Uterus (tissue), 4 donors: ENCODE results near the gene CDKN1C. TPM values are rescaled to one million over a fixed set of nuclear protein-coding genes. Genes with fewer than 3 reads are reported as not detected.

Experiments used
- DNase-seq, 2 donors: peaks; one replicate each; pipeline ENCODE4 v3.0.0-alpha.2; 2019 to 2020
- H3K27ac ChIP-seq, 2 donors: fragments of 200-600 bp; sonication (generic); 1 replicate in 1 of 2; 2 replicates in 1 of 2; pipeline ENCODE4 v1.5.1; 2016 to 2018
- H3K27me3 ChIP-seq, 2 donors: fragments of 200-600 bp; sonication (generic); one replicate each; pipeline ENCODE4 v1.5.1; 2018 to 2019; ENCODE audit warnings: control low read depth in 1 of 2
- H3K36me3 ChIP-seq, 2 donors: fragments of 200-600 bp; sonication (generic); one replicate each; pipeline ENCODE4 v1.5.1; 2019; ENCODE audit warnings: control low read depth in 1 of 2
- H3K4me1 ChIP-seq, 2 donors: fragments of 200-600 bp; sonication (generic); one replicate each; pipeline ENCODE4 v1.5.1; 2018 to 2019; ENCODE audit warnings: control low read depth in 1 of 2
- H3K4me3 ChIP-seq, 2 donors: fragments of 200-600 bp; sonication (generic); 1 replicate in 1 of 2; 2 replicates in 1 of 2; pipeline ENCODE4 v1.5.1; 2018 to 2019; ENCODE audit warnings: mild to moderate bottlenecking in 1 of 2
- H3K9me3 ChIP-seq, 2 donors: fragments of 200-600 bp; sonication (generic); one replicate each; pipeline ENCODE4 v1.5.1; 2019; ENCODE audit warnings: control low read depth in 1 of 2
- POLR2A ChIP-seq, 2 donors: fragments of 450-650 bp; IDR thresholded peaks; one replicate each; pipeline ENCODE4 v1.6.1; 2016; ENCODE audit warnings: antibody characterized with exemption in 2 of 2, mild to moderate bottlenecking in 1 of 2, moderate library complexity in 1 of 2
- intact Hi-C: fragments of 100-400 bp; cut with DNase I; formaldehyde crosslinking; loops from one replicate; pipeline ENCODE4 v1.15.1; 2023; ENCODE audit warnings: low total_unique reads
- total RNA-seq, 4 donors: library from RNA; depleted of rRNA in 3 of 4; stranded (reverse); fragments of >200 nt in 3 of 4; gene quantifications; one replicate each; pipeline versions ENCODE4 v1.1.0 to v1.2.4, GENCODE V29; 2014 to 2023
- TF ChIP-seq, protein P1 (sequence below), 4 experiments: fragments of 200-600 bp in 2 of 4; fragments of 450-650 bp in 2 of 4; sonication (generic) in 2 of 4; IDR thresholded peaks; one replicate each; pipeline ENCODE4 v1.5.1; 2016 to 2019; ENCODE audit warnings: antibody characterized with exemption in 4 of 4, mild to moderate bottlenecking in 2 of 4, moderate library complexity in 1 of 4
- donor health status: DM: yes; HTN: yes; CAD: no.

The CDKN1C gene
- total RNA-seq, 4 donors from 2014 or later = 42.0 to 213 (median 71.7) TPM

- H3K4me3 ChIP-seq = no peak overlapping the region
- H3K27me3 ChIP-seq = no peaks in the 10 kb centered on the region
- H3K9me3 ChIP-seq = no peaks in the 10 kb centered on the region
- TF ChIP-seq, protein P1, sequence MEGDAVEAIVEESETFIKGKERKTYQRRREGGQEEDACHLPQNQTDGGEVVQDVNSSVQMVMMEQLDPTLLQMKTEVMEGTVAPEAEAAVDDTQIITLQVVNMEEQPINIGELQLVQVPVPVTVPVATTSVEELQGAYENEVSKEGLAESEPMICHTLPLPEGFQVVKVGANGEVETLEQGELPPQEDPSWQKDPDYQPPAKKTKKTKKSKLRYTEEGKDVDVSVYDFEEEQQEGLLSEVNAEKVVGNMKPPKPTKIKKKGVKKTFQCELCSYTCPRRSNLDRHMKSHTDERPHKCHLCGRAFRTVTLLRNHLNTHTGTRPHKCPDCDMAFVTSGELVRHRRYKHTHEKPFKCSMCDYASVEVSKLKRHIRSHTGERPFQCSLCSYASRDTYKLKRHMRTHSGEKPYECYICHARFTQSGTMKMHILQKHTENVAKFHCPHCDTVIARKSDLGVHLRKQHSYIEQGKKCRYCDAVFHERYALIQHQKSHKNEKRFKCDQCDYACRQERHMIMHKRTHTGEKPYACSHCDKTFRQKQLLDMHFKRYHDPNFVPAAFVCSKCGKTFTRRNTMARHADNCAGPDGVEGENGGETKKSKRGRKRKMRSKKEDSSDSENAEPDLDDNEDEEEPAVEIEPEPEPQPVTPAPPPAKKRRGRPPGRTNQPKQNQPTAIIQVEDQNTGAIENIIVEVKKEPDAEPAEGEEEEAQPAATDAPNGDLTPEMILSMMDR (IDR thresholded peaks at IDR 0.05) = no peak
- no peak overlapping the region for H3K27ac ChIP-seq
- no peaks in the 10 kb centered on the region for H3K36me3 ChIP-seq
- intact Hi-C loops = loop anchor here (10.0 kb wide), 1 partner anchor 471 kb away; no protein-coding TSS in a partner anchor
- DNase-seq = no peak
- H3K4me1 ChIP-seq = peaks cover 9 to 12% of the 10 kb centered on the region in 2 donors
These were observed 10.5 kb upstream of the CDKN1C start for GRCh38 chr11:2896047-2896446.

- peaks cover 12 to 15% of the 10 kb centered on the region in 2 donors for H3K4me1 ChIP-seq
- TF ChIP-seq POLR2A (IDR thresholded peaks at IDR 0.05) = no peak
- TF ChIP-seq, protein P1 (IDR thresholded peaks at IDR 0.05) = no peak
- H3K4me3 ChIP-seq = no peak overlapping the region
- H3K36me3 ChIP-seq = no peaks in the 10 kb centered on the region
- no peaks in the 10 kb centered on the region for H3K27me3 ChIP-seq
- H3K27ac ChIP-seq = no peak overlapping the region
- intact Hi-C loops = loop anchor here (10.0 kb wide), 1 partner anchor 469 kb away; no protein-coding TSS in a partner anchor
- no peak for DNase-seq
- no peaks in the 10 kb centered on the region for H3K9me3 ChIP-seq
These were observed 8.4 kb upstream of the CDKN1C start for GRCh38 chr11:2893935-2894334.

- intact Hi-C loops = loop anchor here (10.0 kb wide), 1 partner anchor 468 kb away; no protein-coding TSS in a partner anchor
- H3K27me3 ChIP-seq = no peaks in the 10 kb centered on the region
- no peak for DNase-seq
These were observed 7.5 kb upstream of the CDKN1C start for GRCh38 chr11:2892967-2893528.

DNA sequence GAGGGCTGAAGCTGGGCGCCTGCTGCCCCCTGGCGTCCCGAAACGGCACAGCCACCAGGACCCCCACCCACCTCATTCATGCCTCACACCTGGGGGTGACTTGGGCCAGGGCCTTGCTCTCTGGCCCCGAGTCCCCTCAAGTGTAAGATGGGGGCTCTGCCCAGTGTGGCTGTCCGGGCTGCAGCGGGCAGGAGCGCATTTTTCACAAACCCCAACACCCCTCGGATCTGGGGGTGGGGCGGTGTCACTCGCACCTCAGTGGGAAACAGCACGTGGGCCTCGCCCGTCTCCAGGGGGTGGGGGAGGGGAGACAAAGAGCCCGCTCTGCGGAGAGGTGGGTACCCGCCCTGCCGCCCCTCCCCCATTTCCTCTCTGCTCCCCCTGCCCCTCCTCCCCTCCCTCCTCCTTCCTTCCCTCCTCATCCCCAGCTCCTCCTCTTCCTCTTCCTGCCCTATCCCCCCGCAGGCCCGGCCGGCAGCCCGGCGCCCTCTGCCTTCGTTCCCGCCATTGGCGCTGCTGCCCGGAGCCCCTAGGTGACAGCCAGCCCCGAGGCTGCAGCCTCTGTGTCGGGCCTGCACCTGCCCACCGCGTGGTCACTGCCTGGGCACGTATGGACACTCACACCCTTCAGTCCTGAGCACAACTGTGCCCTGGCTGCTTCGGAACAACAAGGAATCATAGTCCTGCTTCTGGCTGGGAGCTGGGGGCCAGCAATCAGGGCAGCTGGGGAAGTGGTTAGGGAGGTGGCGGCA lies 6.8 kb upstream of the CDKN1C start:
- Histone ChIP-seq H3K27me3 (no peaks in the 10 kb centered on the region), H3K36me3 (no peaks in the 10 kb centered on the region), H3K4me3 (peak overlapping the region; percentile 31 to 32), H3K4me1 (peaks cover 15 to 17% of the 10 kb centered on the region in 2 donors), H3K9me3 (no peaks in the 10 kb centered on the region), H3K27ac (peak overlapping the region; percentile 90)
- TF ChIP-seq, protein P1 (IDR thresholded peaks at IDR 0.05) = peak; percentile 95 to 98 (median 96)
- TF ChIP-seq POLR2A (IDR thresholded peaks at IDR 0.05) = no peak
- DNase-seq = peak; percentile 60 to 66
- intact Hi-C loops = loop anchor here (10.0 kb wide), 1 partner anchor 468 kb away; no protein-coding TSS in a partner anchor

More at GRCh38 chr11:2892967-2893528, 7.5 kb upstream of the CDKN1C start:
- Histone ChIP-seq H3K36me3 (no peaks in the 10 kb centered on the region), H3K9me3 (no peaks in the 10 kb centered on the region), H3K27ac (peak overlapping the region; percentile 90), H3K4me1 (peaks cover 14 to 15% of the 10 kb centered on the region in 2 donors), H3K4me3 (no peak overlapping the region)
- TF ChIP-seq, protein P1 (IDR thresholded peaks at IDR 0.05) = no peak
- TF ChIP-seq POLR2A (IDR thresholded peaks at IDR 0.05) = no peak
